Glomerular visceral epithelial cell (primary cell): ENCODE results near the gene LETM1.

Experiments used
- DNase-seq: peaks from one replicate; pipeline ENCODE4 v3.0.0-alpha.2; 2016; ENCODE audit errors: extremely low spot score

The LETM1 gene

DNA sequence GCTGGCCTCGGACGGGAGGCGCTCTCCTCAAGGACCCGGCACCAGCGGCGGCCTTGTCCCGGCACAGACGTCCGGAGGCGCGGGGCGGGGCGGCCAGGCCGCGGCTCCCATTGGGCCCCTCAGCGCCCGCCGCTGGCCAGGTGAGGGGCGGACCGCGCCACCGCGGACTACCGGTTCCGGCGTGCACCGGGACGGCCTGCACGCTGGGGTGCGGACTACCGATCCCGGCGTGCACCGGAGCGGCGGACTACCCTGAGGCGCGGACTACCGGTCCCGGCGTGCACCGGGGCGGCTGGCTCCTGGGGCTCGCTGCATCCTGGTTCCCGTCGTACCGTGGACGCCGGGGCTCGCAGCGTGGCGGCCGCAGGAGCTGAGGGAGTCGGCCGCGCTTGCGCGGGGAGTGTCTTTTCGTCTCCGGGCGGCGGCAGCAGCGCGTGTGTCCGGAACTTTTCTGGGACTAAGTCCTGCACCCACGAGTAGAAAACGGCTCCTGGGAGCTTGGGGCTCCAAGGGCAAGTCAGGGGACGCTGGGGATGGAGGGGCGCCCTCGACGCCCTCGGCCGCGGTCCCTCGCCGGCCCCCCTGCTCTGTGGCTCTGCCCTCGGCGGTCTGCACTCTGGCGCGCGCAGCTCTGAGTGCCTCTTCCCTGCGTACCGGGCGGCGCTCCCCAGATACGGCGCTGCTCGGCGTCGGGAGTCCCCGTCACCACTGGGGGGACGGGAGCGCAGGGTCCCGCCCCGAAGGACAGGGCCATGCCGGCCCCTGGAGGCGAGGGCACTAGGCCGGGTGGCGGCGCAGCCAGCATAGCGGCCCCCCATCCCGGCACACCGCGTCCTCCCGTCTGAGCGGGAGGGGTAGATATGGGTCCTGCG, at the start of gene LETM1:
TSS of gene LETM1 (minus strand) at position 86 of the 872 bp plus-strand sequence. CDS start 206 bp downstream, outside the sequence.
- DNase-seq, result peak; percentile 94

DNA sequence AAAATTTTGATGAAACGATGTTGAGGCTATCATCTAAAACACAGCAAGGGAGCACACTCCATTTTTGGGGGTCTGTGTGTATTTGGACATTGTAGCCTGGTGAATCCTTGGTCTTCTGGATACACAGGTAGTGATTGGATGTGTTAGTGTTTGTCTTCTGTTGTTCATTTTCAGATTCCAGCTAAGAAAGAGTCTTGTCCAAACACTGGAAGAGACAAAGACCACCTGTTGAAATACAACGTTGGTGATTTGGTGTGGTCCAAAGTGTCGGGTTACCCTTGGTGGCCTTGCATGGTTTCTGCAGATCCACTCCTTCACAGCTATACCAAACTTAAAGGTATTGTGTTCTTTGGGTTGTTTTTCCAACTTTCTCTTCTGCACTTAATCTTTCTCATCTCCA, 48.1 kb upstream of the LETM1 start:
- DNase-seq, result no peak

DNA sequence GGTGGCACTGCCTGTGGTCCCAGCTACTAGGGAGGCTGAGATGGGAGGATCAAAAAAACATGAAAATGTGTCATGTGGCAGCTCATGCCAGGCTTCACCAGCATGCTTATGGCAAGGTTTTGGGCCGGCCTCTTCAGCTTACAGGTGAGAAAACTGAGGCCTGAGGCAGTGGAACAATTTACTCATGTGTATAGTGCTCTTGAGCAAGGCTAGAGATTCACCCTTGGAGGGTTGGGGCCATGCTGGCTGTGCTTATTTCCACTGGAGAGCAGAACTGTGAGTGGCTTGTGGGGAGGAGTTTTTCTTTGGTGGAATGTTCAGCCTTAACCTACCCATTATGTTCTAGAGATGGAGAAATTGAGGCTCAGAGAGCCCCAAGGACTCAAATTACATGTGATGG, 47.1 kb upstream of the LETM1 start:
- no peak for DNase-seq

DNA sequence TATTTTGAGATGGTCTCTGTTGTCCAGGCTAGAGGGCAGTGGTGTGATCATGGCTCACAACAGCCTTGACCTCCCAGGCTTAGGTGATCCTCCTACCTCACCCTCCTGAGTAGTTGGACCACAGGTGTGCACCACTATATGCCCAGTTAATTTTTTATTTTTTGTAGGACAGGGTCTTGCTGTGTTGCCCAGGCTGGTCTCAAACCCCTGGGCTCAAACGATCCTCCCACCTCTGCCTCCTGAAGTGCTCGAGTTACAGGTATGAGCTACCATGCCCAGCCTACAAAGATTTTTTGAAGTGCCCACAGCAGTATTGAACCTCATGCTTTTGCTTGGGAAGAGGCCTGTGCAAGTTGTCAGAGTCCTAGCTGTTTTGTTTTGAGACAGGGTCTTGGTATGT, 46.3 kb upstream of the LETM1 start:
- no peak for DNase-seq

DNA sequence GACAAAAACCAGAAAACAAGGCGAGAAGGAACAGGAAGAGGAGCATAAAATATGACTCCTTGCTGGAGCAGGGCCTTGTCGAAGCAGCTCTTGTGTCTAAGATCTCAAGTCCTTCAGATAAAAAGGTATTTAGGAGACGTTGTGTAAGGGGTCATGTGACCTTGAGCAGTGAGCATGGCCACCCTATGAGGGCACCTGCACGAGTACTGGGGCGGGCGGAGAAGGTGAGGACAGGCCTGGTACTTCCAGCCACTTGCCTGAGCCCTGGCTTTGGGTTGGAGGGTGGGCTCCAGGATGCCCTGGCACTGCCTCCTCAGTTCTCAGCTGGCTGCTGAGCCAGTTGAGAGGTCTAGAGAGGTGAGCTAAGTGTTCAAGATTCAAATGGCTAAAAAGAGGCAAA, 45.2 kb upstream of the LETM1 start:
- DNase-seq, result no peak

DNA sequence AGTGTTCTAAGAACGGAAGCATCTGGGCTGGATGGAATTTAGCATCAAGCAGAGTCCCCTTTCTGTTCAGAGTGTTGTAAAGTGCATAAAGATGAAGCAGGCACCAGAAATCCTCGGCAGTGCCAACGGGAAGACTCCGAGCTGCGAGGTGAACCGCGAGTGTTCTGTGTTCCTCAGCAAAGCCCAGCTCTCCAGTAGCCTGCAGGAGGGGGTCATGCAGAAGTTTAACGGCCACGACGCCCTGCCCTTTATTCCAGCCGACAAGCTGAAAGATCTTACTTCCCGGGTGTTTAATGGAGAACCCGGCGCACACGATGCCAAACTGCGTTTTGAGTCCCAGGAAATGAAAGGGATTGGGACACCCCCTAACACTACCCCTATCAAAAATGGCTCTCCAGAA, 44.7 kb upstream of the LETM1 start:
- no peak for DNase-seq

DNA sequence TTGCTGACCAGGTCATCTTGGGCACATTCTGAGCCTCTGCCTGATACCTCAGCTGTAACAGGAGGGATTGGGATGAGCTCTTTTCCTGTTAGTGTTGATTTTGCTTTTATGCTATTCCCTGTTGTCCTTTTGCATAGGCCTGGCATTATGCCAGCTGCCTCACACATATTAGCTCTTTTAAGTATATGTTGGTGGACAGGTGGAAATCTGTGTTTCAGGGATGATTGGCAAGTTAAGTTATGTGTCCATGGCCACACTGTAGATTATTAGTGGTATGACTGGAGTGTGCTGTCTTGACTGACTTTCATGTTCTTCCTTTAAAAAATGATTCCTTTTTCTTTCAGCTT, 44.1 kb upstream of the LETM1 start:
- DNase-seq, result no peak

DNA sequence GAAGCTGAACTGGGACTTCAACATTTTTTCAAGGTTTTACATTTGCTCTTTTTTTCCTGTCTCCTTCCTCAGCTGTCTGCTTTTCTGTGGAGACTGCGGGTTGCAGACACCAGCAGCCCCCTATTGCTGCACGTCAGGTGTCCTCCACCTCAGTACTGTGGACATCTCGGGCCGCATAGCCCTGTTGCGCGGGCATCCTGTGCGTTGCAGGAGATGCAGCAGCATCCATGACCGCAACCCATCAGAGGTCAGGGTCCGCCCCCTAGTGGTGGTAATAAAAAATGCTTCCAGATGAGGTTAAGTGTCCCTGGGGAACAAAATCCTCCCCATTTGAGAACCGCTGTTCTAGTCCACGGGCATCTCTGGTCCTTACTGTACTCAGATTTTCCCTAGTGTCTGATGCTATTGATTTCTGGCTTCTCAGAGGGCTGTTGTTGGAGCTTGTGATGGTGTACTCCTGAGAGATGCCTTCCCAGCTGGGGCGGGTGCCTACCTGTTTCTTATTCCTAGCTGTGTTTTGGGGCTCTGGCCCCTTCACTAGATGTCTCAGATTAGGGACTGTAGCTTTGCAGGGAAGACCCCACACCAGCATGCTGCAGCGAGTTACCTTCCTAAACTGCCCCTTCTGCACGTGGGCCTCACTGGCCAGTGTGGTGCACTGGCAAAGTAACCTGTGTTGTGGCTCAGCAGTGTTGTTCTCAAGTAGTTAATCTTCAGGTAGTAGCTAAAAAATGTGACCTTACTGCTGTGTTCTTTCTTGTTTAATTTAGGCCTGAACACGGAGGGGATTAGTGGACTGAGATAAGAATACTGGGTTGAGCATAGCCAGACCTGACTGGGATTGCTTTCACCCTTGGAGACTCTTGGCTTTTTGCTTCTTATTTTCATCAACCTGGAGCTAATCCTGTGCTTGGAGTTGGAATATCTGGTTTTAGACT, 43.5 kb upstream of the LETM1 start:
- DNase-seq, result peak; percentile 82

DNA sequence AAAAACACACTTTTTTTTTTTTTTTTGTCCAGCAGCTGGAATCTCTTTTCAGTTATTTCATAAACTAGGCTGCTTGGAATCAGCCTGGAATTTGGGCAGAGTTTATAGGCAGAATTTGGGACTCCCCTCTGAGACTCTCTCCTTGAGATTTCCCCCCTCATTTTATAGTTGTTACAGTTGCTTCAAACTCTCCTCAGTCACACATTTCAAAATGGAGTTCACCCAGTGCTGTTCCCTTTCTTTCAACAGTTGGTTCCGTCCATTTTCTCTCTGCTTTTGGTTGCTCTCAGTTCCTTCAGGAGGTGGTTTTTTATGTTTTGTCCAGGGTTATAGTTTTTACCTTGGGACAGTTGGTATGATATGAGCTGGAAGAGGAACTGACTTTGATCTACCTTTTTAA, 42.7 kb upstream of the LETM1 start:
- DNase-seq, result no peak

DNA sequence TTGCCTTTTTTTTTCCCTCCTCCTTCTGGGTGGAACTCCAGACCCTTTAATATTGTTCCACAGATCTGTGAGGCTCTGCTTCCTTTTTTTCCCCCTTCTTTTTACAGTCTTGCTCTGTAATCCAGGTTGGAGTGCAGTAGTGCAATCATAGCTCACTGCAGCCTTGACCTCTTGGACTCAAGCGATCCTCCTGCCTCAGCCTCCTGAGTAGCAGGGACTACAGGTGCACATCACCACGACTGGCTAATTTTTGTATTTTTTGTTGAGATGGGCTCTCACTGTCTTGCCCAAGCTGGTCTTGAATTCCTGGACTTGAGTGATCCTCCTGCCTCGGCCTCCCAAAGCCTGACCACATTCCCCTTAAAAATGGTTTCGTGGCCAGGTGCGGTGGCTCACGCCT, 42.1 kb upstream of the LETM1 start:
- DNase-seq, result no peak

DNA sequence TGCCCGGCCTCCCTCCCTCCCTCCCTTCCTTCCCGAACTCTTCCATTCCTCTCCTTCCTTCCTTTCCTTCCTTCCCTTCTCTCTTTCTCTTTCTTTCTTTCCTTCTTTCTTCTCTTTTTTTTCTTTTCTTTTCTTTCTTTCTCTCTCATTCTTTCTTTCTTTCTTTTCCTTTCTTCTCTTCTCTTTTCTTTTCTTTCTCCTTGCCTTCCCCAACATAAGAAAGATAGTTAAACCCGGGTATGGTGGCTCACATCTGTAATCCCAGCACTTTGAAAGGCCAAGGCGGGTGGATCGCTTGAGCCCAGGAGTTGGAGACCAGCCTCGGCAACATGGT, 40.7 kb upstream of the LETM1 start:
- DNase-seq, result no peak

DNA sequence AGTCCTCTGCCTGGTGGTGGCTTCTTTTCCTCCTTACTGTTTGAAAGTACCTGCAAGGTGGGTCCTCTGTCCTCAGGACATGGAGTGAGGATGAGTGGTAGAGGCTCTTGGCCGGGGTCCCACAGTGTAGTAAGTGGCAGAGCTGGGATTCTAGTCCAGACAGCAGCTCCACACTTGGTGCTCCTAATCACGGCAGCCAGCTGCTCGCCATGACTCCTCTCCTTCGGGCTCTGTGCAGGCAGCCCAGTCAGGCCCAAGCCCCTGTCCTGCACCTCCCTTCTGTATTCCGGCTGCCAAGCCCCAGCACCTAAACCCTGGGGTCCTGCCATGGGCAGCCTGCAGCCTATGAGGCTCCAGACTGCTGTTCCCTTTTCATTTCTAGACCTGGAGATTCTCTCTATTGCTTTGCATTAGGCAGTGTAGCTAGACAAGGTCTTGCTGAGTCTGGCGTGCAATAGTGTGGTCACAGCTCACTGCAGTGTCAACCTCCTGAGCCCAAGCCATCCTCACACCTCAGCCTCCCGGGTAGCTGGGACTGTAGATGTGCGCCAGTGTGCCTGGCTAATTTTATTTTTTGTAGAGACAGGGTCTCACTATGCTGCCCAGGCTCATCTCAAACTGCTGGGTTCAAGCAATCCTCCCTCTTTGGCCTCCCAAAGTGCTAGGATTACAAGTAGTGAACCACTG, 40.2 kb upstream of the LETM1 start:
- DNase-seq, result no peak

DNA sequence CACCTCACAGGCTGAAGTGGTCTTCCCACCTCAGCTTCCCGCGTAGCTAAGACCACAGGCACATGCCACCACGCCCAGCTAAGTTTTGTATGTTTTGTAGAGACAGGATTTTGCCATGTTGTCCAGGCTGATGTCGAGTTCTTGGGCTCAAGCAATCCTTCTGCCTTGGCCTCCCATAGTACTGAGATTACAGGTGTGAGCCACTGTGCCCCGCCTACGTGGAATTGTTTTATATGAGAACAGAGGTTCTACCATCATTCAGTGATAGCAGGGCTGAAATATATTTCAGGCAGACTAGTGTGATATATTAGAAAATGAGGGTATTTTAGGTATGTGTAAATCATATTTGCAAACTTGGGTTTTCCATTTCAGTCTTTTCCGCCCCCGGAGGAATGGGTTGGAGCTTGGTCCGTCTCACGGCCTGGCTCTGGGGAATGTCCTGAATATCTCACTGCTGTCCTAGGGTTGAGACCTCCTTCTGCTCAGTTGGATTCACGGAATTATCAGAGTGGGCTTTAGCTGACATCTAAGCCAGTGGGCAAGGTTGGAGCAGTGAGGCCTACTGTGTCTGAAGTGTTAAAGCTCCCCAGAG, 35.1 kb upstream of the LETM1 start:
- no peak for DNase-seq

DNA sequence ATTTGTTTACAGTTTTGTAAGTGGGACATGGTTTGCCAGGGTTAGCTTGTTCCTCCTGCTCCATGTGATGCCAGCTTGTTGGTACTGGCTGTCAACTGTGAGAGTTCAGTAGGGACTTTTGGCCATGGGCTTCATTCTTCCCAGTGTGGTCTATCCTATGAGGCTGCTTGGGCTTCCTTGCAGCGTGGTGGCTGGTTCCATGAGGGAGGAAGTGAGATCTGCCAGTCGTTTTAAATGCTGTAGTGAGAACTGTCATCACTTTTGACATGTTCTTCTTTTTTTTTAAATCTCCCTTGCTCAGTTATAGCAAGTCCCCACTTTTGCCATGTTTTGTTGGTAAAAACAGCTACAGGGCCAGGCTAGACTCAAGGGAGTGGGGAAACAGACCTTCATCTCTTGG, 31.1 kb upstream of the LETM1 start:
- no peak for DNase-seq

DNA sequence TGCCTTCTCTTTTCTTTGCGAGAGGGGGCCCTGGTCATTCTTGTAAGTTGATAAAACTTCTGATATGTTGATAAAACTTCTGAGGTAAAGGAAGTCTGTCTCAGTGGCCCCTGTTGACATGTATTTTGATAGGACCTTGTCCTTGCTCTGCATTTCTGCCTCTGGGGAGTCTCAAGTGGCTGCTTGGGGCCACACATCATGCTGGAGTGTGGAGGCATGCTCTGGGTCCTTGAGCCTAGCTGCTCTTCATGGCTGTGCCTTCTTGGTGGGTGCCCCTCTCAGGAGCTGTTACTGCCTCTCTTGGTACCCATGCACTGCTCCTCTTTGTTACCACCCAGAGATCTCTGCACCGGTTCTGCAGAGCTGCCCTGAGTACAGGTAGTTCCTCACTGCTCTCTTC, 29.5 kb upstream of the LETM1 start:
- no peak for DNase-seq

DNA sequence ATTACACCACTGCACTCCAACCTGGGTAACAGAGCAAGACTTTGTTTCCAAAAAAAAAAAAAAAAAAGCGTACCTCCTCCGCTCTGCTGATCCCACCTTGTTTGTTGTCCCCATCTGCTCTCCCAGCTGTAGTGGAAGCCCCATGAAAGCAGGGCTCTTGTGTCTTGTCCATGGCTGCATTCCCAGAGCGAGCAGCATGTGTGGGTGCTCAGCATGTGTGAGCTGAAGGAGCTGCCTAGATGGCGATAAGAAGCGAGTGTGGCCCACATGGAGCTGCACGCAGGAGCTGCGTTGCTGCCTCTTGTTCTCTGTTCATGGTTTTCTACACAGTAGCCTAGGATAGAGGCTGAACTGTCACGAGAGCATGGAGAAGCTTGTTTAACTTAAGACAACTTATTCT, 27.6 kb upstream of the LETM1 start:
- DNase-seq, result no peak

DNA sequence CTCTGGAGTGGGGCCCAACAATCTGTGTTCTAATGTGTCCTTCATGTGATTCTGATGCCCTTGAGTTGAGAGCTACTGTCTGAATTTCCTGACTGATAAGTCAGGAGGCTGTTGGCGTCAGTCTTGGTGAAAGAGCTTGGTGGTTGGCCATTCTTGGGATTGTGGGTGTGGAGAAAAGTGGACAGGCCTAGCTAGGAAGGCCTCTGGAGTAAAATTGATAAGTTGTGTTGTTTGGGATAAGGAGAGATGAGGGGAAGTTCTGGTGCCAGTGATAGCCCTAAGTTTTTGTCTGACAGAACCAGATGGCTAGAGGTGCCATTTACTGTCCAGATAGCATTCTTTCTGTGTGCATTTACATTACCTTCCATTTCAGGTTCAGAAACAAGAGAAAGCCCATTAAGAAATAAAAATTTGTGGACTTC, 26.9 kb upstream of the LETM1 start:
- DNase-seq, result no peak

DNA sequence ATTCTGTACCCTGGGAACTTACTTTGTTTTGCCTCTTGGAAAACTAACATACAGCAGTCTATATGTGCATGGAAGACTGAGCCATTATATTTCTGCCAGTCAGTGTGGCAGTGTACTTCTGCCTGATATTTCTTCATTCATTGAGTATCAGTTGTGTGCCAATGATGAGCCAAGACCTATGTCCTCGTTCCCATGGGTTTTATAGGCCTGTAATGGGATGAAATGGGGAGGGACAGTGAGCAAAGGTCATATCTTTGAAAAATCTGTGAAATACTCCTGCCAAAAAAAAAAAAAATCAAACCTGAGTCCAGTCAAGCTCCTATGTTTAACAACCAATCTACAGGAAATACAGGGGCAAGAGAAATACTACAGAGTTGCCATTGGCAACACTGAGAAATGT, 24.4 kb upstream of the LETM1 start:
- no peak for DNase-seq

DNA sequence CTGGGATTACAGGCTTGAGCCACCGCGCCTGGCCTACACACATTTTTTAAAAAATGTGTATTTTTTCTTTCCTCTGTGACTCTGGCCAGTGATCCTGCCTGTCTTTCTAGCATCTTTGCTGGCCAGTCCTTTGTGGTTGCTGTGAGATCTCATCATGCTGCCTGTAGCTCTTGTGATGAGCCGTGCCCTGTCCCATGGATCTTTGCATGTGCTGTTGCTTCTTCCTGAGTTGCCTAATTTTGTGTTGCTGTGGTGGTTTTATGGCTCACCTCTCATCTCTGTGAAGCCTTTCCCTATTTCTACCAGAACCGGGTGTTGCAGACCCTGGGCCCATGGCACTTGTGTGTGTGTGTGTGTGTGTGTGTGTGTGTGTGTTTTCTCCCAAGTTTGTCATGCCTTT, 23.5 kb upstream of the LETM1 start:
- peak; percentile 22 for DNase-seq

DNA sequence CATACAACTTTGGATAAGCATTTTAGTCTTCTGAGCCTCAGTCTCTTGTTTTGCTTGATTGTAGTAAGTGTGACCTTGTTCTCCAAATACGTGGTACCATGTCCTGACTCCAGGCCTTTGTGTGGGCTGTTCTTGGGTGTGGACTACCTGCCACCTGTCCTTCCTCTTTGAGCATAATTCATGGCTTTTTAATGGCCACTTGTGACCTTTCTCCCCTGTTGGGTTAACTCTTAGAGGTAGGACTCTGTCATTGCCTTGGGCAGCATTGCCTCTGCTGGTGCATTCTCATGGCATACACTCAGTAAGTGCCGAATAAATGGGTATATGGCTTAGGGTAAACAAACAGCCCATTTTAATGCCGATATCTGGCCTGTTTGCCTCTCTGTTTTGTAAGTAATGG, 18.2 kb upstream of the LETM1 start:
- no peak for DNase-seq

DNA sequence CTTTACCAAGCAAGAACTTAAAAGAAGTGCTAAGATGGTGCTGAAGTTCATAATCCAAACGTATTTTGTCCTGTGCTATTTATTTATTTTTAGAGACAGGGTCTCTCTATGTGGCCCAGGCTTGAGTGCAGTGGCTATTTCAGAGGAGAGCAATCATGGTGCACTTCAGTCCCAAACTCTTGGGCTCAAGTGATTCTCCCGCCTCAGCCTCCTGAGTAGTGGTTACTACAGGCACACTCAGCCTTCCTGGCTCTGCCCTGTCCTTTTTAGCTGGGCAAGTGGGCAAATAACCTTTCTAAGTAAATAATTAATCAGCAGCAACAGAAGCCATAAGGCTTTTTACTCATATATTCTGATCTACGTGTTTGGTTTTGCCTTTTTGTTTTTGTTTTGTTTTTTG, 17.8 kb upstream of the LETM1 start:
- peak; percentile 57 for DNase-seq

DNA sequence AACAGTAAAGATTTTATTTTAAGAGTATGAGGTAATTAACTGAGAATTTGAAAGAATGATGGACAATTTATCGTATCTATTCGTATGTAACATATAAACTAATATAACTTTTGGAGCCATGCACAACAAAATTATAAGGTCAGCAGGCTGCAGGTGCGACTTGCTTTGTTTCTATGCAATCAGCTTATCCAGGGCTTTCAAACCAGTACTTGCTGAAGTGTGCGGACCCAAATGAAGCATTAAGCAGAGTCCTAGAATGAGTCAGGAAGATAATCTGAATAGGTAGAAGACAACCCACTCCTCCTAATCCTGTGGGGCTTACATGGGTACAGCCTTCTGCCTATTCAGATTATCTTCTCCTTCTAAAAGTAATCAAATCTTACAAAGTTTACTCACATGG, 17.3 kb upstream of the LETM1 start:
- DNase-seq, result no peak
